Measurements from ENCODE around the gene KAT2B. TPM values are rescaled to one million over a fixed set of nuclear protein-coding genes. Genes with fewer than 3 reads are reported as not detected.
A peak's percentile ranks its signal among the peaks of the same experiment; 100 is the strongest.

Gene KAT2B
- total RNA-seq, 1 donor from 2014 or later = 8.4 TPM

- Histone ChIP-seq H3K4me3 (ENCODE audit: low read length in 3 of 3) (no peak overlapping the region), H3K27me3 (ENCODE audit: control insufficient read depth in 3 of 3, insufficient read depth in 3 of 3, low read length in 3 of 3) (no peaks in the 10 kb centered on the region), H3K9ac (ENCODE audit: low read depth in 1 of 3, low read length in 3 of 3) (no peak overlapping the region), H3K27ac (ENCODE audit: low read depth, low read length) (no peak overlapping the region), H3K4me1 (ENCODE audit: control insufficient read depth in 3 of 3, insufficient read depth in 3 of 3, low read length in 3 of 3) (peaks cover 20 to 32% (median 25%) of the 10 kb centered on the region in 3 donors), H3K36me3 (ENCODE audit: control insufficient read depth in 3 of 3, insufficient read depth in 3 of 3, low read length in 3 of 3) (no peaks in the 10 kb centered on the region), H3K9me3 (ENCODE audit: control insufficient read depth in 3 of 3, low read length in 3 of 3) (no peaks in the 10 kb centered on the region)
Observed at GRCh38 chr3:20073683-20074082, 33.4 kb downstream of the KAT2B start.

DNA sequence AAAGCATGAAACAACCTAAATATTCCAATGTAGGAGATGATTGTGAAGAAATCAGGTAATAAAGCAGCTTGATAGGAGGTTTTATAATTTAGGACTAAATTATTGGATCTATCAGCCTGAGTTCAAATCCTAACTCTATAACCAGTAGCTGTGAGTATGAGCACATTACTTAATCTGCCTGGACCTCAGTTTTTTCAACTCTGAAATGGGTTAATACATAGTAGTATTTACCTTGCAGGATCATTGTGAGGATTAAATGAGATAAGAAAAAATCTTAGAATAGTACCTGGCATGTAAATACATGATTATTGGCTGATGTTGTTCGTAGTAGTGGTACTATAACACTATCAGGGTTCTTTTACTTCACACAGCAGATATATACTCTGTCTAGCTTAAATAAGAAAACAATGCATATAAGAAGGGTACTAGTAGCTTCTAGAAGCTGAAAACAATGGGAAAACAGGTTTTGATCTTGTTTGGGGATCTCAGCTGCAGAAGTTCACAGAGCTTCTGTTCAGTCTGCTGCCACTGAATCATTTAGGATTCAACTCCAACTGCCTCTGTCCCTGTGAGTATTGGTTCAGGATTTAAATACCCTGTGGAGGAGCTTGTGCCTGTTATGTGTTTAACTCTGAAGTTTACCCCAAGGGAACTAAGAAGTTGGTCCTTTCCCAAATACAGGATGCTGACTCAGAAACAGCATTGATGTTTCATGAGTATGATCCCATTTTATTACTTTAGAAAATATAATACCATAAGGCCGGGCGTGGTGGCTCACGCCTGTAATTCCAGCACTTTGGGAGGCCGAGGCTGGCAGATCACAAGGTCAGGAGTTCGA, 34.2 kb downstream of the KAT2B start:
- Histone ChIP-seq H3K27me3 (ENCODE audit: control insufficient read depth in 3 of 3, insufficient read depth in 3 of 3, low read length in 3 of 3) (no peaks in the 10 kb centered on the region), H3K4me1 (ENCODE audit: control insufficient read depth in 3 of 3, insufficient read depth in 3 of 3, low read length in 3 of 3) (peaks cover 20 to 32% (median 25%) of the 10 kb centered on the region in 3 donors), H3K36me3 (ENCODE audit: control insufficient read depth in 3 of 3, insufficient read depth in 3 of 3, low read length in 3 of 3) (no peaks in the 10 kb centered on the region), H3K27ac (ENCODE audit: low read depth, low read length) (no peak overlapping the region), H3K9ac (ENCODE audit: low read depth in 1 of 3, low read length in 3 of 3) (no peak overlapping the region), H3K4me3 (ENCODE audit: low read length in 3 of 3) (no peak overlapping the region), H3K9me3 (ENCODE audit: control insufficient read depth in 3 of 3, low read length in 3 of 3) (no peaks in the 10 kb centered on the region)

- Histone ChIP-seq H3K9me3 (ENCODE audit: control insufficient read depth in 3 of 3, low read length in 3 of 3) (no peaks in the 10 kb centered on the region), H3K27ac (ENCODE audit: low read depth, low read length) (no peak overlapping the region), H3K27me3 (ENCODE audit: control insufficient read depth in 3 of 3, insufficient read depth in 3 of 3, low read length in 3 of 3) (no peaks in the 10 kb centered on the region), H3K4me1 (ENCODE audit: control insufficient read depth in 3 of 3, insufficient read depth in 3 of 3, low read length in 3 of 3) (peaks cover 27 to 40% (median 28%) of the 10 kb centered on the region in 3 donors), H3K36me3 (ENCODE audit: control insufficient read depth in 3 of 3, insufficient read depth in 3 of 3, low read length in 3 of 3) (no peaks in the 10 kb centered on the region), H3K4me3 (ENCODE audit: low read length in 3 of 3) (no peak overlapping the region), H3K9ac (ENCODE audit: low read depth in 1 of 3, low read length in 3 of 3) (no peak overlapping the region)
Observed at GRCh38 chr3:20075197-20075596, 35.0 kb downstream of the KAT2B start.

DNA sequence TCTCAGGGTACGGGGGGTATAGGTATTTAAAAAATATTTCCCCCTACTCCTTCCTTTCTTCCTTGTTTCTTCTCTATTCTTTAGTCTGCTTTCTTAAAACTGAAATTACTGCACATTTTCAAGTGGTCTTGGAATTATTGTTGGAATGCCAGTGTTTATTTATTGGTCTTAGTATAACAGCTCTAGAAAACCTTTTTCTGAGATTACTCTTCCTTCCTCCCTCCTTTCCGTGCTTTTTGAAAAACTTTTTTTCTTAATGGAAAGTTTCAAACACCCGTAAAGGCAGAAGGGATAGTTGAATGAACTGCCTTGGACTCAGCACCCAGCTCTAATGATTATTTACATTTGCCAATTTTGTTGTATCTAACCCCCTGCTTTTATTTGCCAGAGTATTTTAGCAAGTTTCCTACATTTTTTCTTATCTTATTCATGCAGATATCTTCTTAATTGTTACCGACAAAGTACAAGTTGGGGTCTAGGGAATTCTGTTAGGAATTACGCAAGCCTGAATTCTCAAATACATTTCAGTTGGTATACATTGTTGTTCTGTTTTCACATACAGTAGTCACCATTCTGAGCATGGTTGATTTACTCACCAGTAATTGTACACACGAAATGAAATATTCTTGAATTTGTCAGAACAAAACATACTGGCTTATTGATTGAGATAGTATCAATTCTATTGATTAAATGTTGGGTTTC, 36.2 kb downstream of the KAT2B start:
- no peak overlapping the region for H3K27ac ChIP-seq (ENCODE audit: low read depth, low read length)
- no peaks in the 10 kb centered on the region for H3K36me3 ChIP-seq (ENCODE audit: control insufficient read depth in 3 of 3, insufficient read depth in 3 of 3, low read length in 3 of 3)
- H3K4me3 ChIP-seq (ENCODE audit: low read length in 3 of 3) = no peak overlapping the region
- H3K27me3 ChIP-seq (ENCODE audit: control insufficient read depth in 3 of 3, insufficient read depth in 3 of 3, low read length in 3 of 3) = no peaks in the 10 kb centered on the region
- no peak overlapping the region for H3K9ac ChIP-seq (ENCODE audit: low read depth in 1 of 3, low read length in 3 of 3)
- peaks cover 35 to 41% (median 35%) of the 10 kb centered on the region in 3 donors for H3K4me1 ChIP-seq (ENCODE audit: control insufficient read depth in 3 of 3, insufficient read depth in 3 of 3, low read length in 3 of 3)
- no peaks in the 10 kb centered on the region for H3K9me3 ChIP-seq (ENCODE audit: control insufficient read depth in 3 of 3, low read length in 3 of 3)

DNA sequence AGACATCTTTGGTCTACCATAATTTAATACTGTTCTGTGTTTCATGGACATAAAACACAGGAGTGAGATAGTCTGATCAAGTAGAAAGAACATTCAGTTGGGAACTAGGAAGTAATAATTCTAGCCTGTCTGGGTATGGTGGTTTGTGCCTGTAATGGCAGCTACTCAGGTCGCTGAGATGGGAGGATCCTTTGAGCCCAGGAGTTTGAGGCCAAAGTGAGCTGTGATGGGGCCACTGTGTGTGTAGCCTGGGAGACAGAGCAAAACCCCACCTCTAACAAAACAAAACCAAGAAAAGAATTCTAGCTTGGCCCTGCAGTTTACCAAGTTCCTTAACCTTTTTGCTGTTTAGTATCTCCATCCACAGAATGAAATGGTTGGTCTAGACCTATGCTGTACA, 36.8 kb downstream of the KAT2B start:
- H3K9me3 ChIP-seq (ENCODE audit: control insufficient read depth in 3 of 3, low read length in 3 of 3) = no peaks in the 10 kb centered on the region
- no peaks in the 10 kb centered on the region for H3K36me3 ChIP-seq (ENCODE audit: control insufficient read depth in 3 of 3, insufficient read depth in 3 of 3, low read length in 3 of 3)
- H3K4me3 ChIP-seq (ENCODE audit: low read length in 3 of 3) = no peak overlapping the region
- H3K9ac ChIP-seq (ENCODE audit: low read depth in 1 of 3, low read length in 3 of 3) = no peak overlapping the region
- H3K27me3 ChIP-seq (ENCODE audit: control insufficient read depth in 3 of 3, insufficient read depth in 3 of 3, low read length in 3 of 3) = no peaks in the 10 kb centered on the region
- peaks cover 30 to 36% (median 31%) of the 10 kb centered on the region in 3 donors for H3K4me1 ChIP-seq (ENCODE audit: control insufficient read depth in 3 of 3, insufficient read depth in 3 of 3, low read length in 3 of 3)
- H3K27ac ChIP-seq (ENCODE audit: low read depth, low read length) = no peak overlapping the region

GRCh38 chr3:20078194-20078714, 38.0 kb downstream of the KAT2B start:
- Histone ChIP-seq H3K9me3 (ENCODE audit: control insufficient read depth in 3 of 3, low read length in 3 of 3) (no peaks in the 10 kb centered on the region), H3K4me1 (ENCODE audit: control insufficient read depth in 3 of 3, insufficient read depth in 3 of 3, low read length in 3 of 3) (peaks cover 21 to 28% (median 24%) of the 10 kb centered on the region in 3 donors), H3K36me3 (ENCODE audit: control insufficient read depth in 3 of 3, insufficient read depth in 3 of 3, low read length in 3 of 3) (no peaks in the 10 kb centered on the region), H3K27me3 (ENCODE audit: control insufficient read depth in 3 of 3, insufficient read depth in 3 of 3, low read length in 3 of 3) (no peaks in the 10 kb centered on the region), H3K4me3 (ENCODE audit: low read length in 3 of 3) (no peak overlapping the region), H3K9ac (ENCODE audit: low read depth in 1 of 3, low read length in 3 of 3) (no peak overlapping the region), H3K27ac (ENCODE audit: low read depth, low read length) (no peak overlapping the region)

- H3K4me3 ChIP-seq (ENCODE audit: low read length in 3 of 3) = no peak overlapping the region
- peaks cover 20 to 21% (median 20%) of the 10 kb centered on the region in 3 donors for H3K4me1 ChIP-seq (ENCODE audit: control insufficient read depth in 3 of 3, insufficient read depth in 3 of 3, low read length in 3 of 3)
- H3K9me3 ChIP-seq (ENCODE audit: control insufficient read depth in 3 of 3, low read length in 3 of 3) = no peaks in the 10 kb centered on the region
- peak overlapping the region; percentile 81 for H3K27ac ChIP-seq (ENCODE audit: low read depth, low read length)
- H3K36me3 ChIP-seq (ENCODE audit: control insufficient read depth in 3 of 3, insufficient read depth in 3 of 3, low read length in 3 of 3) = no peaks in the 10 kb centered on the region
- H3K27me3 ChIP-seq (ENCODE audit: control insufficient read depth in 3 of 3, insufficient read depth in 3 of 3, low read length in 3 of 3) = no peaks in the 10 kb centered on the region
- H3K9ac ChIP-seq (ENCODE audit: low read depth in 1 of 3, low read length in 3 of 3) = no peak overlapping the region
Observed at GRCh38 chr3:20079621-20080020, 39.4 kb downstream of the KAT2B start.

GRCh38 chr3:20080956-20081554, 40.8 kb downstream of the KAT2B start:
- Histone ChIP-seq H3K27me3 (ENCODE audit: control insufficient read depth in 3 of 3, insufficient read depth in 3 of 3, low read length in 3 of 3) (no peaks in the 10 kb centered on the region), H3K4me3 (ENCODE audit: low read length in 3 of 3) (peak overlapping the region; percentile 11 to 23 (median 15))

GRCh38 chr3:20083253-20083652, 43.0 kb downstream of the KAT2B start:
- Histone ChIP-seq H3K9me3 (ENCODE audit: control insufficient read depth in 3 of 3, low read length in 3 of 3) (no peaks in the 10 kb centered on the region), H3K4me1 (ENCODE audit: control insufficient read depth in 3 of 3, insufficient read depth in 3 of 3, low read length in 3 of 3) (peaks cover 19 to 20% (median 20%) of the 10 kb centered on the region in 3 donors), H3K27ac (ENCODE audit: low read depth, low read length) (no peak overlapping the region), H3K9ac (ENCODE audit: low read depth in 1 of 3, low read length in 3 of 3) (no peak overlapping the region), H3K36me3 (ENCODE audit: control insufficient read depth in 3 of 3, insufficient read depth in 3 of 3, low read length in 3 of 3) (peaks cover 0 to 4% (median 0%) of the 10 kb centered on the region in 3 donors), H3K4me3 (ENCODE audit: low read length in 3 of 3) (no peak overlapping the region), H3K27me3 (ENCODE audit: control insufficient read depth in 3 of 3, insufficient read depth in 3 of 3, low read length in 3 of 3) (no peaks in the 10 kb centered on the region)

More at GRCh38 chr3:20080956-20081554, 40.8 kb downstream of the KAT2B start:
- Histone ChIP-seq H3K9ac (ENCODE audit: low read depth in 1 of 3, low read length in 3 of 3) (peak overlapping the region; percentile 42 to 79 (median 62)), H3K4me1 (ENCODE audit: control insufficient read depth in 3 of 3, insufficient read depth in 3 of 3, low read length in 3 of 3) (peaks cover 19 to 20% (median 20%) of the 10 kb centered on the region in 3 donors), H3K27ac (ENCODE audit: low read depth, low read length) (peak overlapping the region; percentile 81), H3K36me3 (ENCODE audit: control insufficient read depth in 3 of 3, insufficient read depth in 3 of 3, low read length in 3 of 3) (no peaks in the 10 kb centered on the region), H3K9me3 (ENCODE audit: control insufficient read depth in 3 of 3, low read length in 3 of 3) (no peaks in the 10 kb centered on the region)
